Measurements from ENCODE around the gene RBP3.

RBP3 gene

DNA sequence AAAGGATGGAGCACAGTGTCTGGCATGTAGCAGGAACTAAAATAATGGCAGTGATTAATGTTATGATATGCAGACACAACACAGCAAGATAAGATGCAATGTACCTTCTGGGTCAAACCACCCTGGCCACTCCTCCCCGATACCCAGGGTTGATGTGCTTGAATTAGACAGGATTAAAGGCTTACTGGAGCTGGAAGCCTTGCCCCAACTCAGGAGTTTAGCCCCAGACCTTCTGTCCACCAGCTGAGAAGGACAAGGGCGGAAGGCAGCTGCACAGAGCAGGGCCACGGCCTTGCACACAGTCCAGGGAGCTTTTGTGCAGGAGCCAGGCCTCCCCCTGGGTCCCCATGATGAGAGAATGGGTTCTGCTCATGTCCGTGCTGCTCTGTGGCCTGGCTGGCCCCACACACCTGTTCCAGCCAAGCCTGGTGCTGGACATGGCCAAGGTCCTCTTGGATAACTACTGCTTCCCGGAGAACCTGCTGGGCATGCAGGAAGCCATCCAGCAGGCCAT, at the start of gene RBP3:
RBP3 (plus strand) TSS at position 226 of the 514 bp plus-strand sequence; CDS start at position 348, 122 bp downstream.
- peak; percentile 26 to 58 for DNase-seq

- DNase-seq: no peak
These were observed 49.4 kb upstream of the RBP3 start for GRCh38 chr10:47298715-47299114.

DNA sequence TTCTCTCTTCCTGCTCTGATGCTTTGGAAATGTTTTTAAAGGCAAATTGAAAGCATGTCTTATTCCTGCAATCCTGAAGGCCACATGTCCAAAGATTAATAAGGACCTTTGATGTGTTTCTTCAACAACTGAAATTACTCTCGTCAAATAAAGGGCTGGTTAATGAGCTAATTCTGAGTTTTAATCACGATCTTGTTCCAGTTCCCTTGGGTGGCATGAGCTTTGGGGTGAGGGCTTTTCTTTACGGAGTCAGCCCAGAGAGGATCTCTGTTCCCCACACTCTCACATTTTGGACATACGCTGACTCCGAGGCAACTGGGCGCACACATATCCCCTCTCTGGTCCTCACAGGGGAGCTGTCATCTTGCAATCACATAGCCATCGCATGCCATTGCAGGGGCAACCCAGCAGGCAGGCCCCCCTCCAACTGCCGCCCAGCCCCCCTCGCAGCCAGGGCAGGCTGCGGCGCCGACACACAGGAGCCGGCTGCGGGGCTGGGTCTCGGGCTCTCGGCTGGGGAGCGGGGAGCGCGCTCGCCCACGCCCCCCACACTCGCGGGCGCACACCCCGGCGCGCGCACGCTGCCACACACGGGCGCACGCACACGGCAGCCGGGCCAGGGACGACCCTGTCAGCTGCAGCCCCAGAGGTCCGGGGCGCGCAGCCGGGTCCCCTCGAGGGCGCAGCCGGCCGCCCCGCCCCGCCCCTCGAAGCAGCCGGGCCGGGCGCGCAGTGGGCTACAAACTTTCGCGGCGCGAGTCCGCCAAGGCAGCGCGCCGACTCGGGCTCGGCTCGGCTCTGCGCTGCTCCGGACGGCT, 48.3 kb upstream of the RBP3 start, which contains the start of gene GDF10:
GDF10 (plus strand) TSS at position 587 of the 818 bp plus-strand sequence. CDS start 455 bp downstream, outside the sequence.
- no peak for DNase-seq

DNA sequence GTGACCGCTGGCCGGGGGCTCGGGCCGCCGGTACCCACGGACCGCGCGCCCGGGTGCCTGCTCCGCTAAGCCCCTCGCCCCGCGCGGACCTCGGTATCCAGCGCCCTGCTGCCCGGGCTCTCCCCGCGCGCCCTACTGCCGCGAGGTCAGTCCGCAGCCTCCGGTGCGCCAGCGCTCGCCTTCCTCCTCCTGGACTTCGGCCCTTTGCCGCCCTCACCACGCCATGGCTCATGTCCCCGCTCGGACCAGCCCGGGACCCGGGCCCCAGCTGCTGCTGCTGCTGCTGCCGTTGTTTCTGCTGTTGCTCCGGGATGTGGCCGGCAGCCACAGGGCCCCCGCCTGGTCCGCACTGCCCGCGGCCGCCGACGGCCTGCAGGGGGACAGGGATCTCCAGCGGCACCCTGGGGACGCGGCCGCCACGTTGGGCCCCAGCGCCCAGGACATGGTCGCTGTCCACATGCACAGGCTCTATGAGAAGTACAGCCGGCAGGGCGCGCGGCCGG, 47.7 kb upstream of the RBP3 start:
- no peak for DNase-seq

DNA sequence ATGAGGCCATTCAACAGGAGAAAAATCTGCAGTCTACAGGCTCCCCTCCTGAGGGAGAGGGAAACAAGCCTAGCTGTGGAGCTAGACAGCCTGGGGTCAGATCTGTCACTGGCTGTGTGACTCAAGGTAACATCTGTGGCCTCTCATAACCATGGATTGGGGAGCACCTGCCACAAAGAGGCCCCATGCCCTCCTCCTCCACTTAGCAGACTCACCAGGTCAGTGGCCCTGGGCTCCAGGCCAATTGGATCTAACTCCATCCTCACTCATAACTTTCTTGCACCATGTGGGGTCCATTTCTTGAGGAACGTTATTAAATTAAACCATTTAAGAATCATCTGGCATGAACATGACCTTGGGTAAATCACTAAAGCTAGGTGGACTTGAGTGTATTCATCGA, 46.3 kb upstream of the RBP3 start:
- no peak for DNase-seq

GRCh38 chr10:47303105-47303504, 45.1 kb upstream of the RBP3 start:
- DNase-seq: no peak

- no peak for DNase-seq
These were observed 44.3 kb upstream of the RBP3 start for GRCh38 chr10:47303866-47304265.

DNA sequence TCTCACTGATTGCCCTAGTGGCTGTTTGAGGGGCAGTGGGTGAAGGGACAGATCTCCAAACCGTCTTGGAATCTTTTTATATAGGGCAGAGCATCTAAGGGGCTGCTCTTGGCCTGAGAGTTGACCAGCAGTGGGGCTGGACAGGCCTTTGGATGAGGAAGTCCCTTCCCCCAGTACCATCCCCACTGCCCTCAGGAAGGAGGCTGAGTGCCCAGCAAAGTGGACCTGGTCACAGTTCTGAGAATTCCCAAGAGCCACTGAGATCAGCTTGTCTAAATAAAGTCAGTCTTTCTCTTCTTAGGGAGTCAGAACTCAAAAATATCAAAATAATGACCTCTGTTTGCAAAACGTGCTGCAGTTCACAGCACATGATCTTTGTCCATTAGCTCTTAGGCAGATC, 42.6 kb upstream of the RBP3 start:
- no peak for DNase-seq

GRCh38 chr10:47306387-47307210, 41.6 kb upstream of the RBP3 start:
- no peak for DNase-seq

DNA sequence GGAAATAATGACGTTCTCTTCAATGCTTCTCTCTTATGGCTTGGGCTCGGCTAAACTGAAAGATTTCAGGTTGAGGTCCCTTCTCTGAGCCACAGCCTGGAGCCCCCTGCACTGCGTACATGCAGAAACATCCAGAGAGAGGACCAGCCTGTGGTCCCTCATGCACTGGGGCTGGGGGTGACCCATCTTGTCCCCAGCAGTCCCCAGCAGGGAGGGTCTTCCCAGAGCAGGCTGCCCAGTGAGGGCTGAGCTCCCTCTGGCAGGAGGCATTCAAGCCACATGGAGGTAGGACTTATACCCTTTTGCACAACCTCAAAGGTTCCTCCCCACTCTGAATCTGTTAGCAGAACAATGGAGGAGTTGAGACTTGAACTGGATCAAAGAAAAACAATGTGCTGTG, 40.8 kb upstream of the RBP3 start:
- DNase-seq: no peak

DNA sequence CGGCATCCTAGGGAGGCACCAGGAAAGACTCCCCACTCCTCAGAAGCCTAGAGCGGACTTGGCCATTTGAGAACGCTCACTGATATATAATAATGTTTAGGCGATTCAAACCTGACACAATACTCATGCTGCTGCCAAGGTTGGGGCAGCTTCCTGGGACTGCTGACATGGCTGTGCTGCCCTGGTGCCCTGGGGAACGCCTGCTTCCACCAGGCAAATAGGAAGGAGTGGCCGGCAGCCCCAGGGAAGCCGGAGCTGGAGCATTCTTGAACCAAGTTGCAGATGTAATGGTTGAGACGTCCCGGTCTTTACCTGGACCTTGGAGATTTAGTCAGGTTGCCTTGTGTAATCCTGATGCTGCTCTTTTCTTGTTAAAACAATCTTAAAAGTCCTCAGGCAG, 39.4 kb upstream of the RBP3 start:
- DNase-seq: no peak

DNA sequence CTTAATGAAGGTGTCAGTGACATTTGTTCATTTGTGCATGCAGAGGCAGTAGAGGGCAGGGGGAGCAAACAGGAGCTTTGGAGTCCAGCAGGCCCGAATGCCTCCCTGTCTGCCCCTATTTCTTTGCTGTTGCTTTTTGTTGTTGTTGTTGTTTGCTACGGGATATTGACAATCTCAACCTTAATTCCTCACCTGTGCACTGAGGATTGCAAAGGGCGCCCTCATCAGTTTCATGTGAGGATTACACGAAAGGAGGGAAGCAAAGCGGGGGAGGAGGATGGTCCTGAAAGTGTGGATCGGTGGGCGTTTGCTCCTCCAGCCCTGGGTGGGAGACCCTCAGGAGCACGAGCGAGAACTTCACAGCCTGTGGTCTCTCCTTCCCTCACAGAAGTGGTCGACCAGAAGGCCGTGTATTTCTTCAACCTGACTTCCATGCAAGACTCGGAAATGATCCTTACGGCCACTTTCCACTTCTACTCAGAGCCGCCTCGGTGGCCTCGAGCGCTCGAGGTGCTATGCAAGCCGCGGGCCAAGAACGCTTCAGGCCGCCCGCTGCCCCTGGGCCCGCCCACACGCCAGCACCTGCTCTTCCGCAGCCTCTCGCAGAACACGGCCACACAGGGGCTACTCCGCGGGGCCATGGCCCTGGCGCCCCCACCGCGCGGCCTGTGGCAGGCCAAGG, 38.6 kb upstream of the RBP3 start:
- DNase-seq: no peak

GRCh38 chr10:47310090-47310505, 38.1 kb upstream of the RBP3 start:
- no peak for DNase-seq

DNA sequence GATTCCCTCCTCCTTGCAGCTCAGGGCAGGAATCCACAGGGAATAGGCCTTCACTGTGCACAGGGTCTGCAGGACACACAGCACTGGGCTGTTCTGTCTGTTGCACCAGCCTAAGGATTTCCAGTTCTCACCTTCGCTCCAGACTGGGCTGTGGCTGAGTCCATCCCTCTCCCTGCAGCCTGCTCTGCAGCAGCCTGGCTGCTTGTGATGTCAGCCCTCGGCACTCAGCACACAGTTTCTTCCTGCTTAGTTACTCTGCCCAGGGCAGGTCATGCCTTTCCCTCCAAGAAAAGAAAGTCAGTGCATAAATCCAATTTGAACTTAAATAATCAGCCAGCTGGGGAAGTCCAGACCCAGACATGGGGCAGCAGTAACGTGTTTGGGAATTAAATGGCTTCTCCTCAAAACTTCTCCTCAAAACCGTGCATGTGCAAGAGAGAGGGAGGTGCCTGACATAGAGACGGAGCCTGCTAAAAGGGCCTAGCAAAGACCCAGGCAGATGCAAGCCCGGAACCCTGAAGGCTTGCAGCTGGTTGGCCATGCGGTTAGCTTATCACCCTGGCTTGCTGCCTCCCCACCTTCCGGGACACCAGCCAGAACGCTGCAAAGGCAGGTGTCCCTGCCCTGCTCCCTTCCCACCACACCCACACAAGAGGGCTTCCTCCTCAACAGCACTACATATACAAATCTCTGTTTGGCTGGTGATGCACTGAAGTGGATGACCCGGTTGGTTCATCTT, 36.8 kb upstream of the RBP3 start:
- DNase-seq: no peak

GRCh38 chr10:47311932-47312662, 36.1 kb upstream of the RBP3 start:
- peak in 1 of 2 experiments; percentile 56 for DNase-seq

DNA sequence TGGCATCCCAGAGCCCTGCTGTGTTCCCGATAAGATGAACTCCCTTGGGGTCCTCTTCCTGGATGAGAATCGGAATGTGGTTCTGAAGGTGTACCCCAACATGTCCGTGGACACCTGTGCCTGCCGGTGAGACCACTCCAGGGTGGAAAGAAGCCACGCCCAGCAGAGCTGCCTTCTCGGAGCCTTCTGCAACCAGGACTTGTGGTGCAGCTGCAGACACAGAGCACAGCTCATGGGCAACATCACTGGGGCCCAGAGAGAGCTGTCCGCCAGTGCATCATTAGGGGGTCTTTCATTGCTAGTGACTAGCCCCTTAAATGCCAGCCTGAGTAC, 35.5 kb upstream of the RBP3 start:
- no peak for DNase-seq

- DNase-seq: no peak
These were observed 33.7 kb upstream of the RBP3 start for GRCh38 chr10:47314416-47314970.

- DNase-seq: no peak
These were observed 32.7 kb upstream of the RBP3 start for GRCh38 chr10:47315421-47315820.

DNA sequence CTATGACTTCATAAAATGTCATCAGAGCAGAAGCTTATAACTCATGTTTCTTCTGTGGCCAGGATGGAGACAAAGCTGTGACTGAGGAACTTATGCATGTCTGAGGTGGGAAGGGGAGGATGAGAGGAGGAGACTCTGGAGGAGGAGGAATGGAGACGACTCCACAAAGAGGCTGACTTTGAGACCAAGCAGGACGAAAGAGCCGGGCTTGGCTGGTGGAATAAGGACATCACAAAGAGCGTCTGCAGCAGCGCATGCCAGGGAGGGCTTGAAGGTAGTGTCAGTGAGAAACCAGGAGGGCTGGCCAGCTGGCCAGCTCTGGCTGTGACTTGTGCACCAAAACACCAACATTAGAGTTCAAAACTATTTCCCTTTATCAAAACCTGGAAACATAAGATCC, 32.0 kb upstream of the RBP3 start:
- no peak for DNase-seq

GRCh38 chr10:47317251-47317650, 30.9 kb upstream of the RBP3 start:
- no peak for DNase-seq

GRCh38 chr10:47318706-47319105, 29.5 kb upstream of the RBP3 start:
- no peak for DNase-seq

Data from NCI-H524 (cell line).